ENCODE results near the gene RFC1.
"Not testable (repeated sequence)": the region's sequence is repeated elsewhere in the genome, so short reads cannot be mapped to it uniquely, and the experiment has no call there.

The RFC1 gene

DNA sequence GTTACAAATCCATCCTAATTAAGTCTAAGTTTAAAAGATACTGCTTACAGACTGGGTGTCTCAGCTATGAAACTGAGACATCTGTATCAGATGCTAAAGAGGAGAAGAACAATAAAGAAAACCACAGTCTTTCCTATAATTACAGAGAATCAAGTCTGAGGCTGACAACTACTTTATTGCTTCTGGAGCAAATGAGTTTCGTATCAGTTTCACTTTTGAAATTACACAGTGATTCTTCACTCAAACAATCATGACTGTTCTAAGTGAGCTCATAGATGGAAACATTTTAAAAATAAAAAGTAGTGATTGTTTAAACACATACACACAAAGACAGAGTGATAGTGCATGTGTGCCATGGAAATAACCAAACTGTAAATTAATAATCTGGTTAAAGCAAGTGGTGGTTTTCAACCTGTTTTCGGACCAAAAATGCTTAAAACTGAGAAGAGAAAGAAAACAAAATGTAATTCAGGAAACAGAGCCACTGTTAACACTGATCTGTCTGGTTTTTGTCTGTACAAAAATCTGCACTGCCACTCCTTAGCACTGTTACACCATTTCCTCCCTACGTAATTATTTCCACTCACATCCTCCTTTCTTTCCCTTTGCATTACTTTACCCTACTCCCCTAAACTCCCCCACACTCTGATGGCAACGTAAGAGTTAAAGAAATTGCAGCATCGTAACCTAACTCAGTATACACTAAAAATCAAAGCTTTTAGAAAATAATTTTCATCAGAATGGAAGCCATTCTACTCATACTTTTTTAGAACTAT, 12.5 kb downstream of the RFC1 start:
- DNase-seq: no peak

DNA sequence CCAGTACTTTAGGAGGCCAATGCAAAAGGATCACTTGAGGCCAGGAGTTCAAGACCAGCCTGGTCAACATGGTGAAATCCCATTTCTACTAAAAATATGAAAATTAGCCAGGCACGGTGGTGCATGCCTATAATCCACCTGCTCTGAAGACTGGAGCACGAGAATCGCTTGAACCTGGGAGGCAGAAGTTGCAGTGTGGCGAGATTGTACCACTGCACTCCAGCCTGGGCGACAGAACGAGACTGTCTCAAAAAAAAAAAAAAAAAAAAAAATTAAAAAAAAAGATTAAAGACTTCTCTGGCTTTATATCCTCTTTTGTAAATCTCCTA, 13.0 kb downstream of the RFC1 start:
- not testable (repeated sequence) for DNase-seq

DNA sequence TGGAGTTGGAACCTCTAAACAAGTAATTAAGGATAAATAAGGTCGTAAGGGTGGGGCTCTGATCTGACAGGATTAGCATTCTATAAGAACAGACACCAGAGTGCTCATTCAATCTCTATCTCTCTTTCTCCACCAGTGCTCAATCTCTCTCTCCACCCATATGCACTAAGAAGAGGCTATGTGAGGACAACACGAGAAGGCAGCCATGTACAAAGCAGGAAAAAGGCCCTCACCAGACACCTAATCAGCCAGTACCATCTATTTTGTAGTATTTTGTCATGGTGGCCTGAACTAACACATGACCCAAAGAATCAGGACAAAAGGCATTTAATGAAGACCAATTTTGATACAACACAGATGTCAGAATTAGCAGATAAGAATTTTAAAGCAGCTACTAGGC, 16.8 kb downstream of the RFC1 start:
- no peak for DNase-seq

DNA sequence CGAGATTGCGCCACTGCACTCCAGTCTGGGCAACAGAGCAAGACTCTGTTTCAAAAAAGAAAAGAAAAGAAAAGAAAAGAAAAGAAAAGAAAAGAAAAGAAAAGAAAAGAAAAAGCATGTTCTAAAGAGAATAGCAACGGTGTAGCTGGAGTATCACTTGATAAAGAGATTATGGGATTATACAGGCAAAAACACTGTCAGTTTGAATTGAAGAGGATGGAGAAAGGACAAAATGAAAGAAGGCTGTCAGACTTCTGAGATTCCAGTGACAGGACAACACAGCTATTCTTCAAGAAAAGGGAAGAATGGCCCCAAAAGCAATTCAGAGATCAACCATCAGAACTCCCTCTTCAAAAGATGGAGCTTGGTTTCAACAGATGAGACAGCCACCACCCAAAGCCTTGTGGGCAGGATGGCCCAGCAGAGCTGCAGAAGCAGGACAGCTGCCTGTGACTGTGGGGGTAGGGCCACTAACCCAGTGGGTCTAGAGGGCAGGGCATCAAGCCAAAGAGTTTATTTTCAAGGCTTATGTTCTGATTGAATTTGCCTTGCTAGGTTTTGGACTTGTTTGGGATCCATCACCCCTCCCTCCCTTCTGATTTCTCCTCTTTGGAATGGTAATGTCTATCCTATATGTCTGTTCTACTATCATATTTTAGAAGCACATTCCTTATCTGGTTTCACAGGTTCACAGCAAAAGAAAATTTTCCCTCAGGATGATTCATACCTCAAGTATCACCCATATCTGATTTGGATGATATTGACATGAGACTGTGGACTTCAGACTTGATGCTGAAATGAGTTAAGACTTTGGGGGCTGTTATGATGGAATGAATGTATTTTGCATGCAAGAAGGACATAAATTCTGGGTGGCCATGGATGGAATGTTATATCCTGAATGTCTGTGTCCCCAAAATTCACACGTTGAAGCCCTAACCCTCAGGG, 17.5 kb downstream of the RFC1 start:
- no peak for DNase-seq

DNA sequence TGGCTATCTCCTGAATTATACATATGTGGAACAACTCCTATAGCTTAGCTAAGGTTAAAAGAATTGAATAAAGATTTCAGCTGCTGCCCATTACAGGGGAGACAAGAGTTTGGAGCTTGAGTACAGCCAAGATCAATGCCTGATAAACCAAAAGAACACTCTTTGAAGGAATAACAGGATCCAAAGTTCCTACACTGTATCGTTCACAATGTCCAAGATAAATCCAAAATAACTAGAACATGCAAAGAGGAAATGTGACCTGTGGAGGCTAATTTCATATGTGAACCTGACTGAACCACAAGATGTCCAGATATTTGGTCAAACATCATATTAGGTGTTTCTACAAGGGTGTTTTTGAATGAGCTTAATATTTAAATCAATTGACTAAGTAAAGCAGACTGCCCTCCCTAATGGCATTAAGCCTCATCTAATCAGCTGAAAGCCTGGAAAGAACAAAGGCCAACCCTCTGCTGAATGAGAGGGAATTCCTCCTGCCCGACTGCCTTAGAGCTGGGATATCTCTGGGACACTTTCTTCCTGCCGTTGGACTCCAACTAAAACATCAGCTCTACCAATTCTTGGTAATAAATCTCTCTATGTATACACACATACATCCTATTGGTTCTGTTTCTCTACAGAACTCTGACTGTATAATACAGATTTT, 19.2 kb downstream of the RFC1 start:
- no peak for DNase-seq

DNA sequence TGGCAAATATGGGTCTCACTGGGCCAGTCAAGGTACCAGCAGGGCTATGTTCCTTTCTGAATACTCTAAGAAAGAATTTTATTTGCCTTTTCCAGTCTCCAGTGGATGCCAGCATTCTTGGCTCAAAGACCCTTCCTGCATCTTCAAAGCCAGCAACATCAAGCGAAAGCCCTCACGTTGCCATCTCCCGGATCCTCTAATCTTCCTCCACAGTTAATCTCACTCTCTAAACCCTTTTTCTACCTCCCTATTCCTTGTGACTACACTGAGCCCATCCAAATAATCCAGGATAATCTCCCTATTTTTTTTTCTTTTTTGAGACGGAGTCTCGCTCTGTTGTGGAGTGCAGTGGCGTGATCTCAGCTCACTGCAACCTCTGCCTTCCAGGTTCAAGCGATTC, 23.4 kb downstream of the RFC1 start:
- no peak for DNase-seq

DNA sequence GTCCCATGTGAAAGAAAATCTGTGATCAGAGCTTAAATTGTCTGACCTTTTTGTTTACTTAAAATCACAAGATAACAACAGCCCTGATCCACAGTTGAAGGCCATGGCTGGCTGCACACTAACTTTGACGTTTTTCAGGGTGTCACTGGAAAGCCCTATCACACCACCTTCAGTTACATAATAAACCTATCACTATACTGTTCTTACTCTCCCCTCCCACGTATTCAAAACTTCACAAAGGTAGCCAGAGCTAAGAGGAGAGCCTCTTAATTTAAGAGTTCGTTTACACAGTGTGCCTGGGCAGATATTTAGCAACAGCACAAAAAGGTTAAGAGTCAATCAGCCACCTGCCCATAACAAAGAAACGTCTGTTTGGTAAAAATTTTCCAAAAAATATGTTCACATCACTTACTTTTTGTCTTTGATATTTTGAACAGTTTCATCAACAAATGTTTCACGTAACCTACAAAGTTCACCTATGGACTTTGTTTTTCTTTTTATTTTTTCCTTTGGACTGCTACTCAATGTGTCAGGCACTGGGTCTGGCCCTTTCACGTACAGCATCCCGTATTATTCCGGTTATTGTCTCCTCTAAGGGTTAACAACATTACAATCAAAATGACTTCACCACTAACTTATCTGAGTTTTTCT, 25.0 kb downstream of the RFC1 start:
- DNase-seq: no peak

DNA sequence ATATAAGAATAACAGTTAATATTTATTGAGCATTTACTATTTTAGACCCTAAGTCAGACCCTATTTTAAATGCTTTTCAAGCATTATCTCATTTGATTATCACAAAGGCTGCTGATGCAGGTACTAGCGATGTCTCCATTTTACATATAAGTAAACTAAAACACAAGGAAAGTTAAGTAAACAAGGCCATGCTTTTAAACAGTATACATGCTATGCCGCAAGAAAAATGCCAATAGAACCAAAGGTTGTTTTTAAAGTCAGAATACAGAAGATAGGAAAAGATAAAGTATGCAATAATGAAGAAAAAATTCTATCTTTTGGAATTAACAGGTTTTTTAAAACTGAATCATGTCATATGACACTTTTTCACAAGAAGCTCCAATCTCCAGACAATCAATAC, 26.2 kb downstream of the RFC1 start:
- DNase-seq: no peak

DNA sequence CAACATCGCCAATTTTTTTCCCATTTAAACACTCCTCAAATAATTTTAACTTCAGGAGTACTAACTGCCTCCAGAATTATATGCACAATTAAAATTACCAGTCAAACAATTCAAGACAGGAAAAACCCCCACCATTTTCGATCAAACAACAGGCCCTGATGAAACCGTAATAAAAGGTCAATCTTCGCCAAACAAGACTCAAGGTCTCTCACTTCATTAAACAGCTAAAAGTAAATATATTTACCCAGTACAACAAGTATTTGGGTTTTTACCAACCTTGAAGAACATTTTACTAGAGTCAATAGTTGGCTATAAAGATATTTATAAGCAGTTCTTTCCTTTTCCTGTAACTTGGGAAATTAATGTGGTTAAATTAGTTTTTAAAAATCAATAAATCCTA, 28.3 kb downstream of the RFC1 start:
- no peak for DNase-seq

DNA sequence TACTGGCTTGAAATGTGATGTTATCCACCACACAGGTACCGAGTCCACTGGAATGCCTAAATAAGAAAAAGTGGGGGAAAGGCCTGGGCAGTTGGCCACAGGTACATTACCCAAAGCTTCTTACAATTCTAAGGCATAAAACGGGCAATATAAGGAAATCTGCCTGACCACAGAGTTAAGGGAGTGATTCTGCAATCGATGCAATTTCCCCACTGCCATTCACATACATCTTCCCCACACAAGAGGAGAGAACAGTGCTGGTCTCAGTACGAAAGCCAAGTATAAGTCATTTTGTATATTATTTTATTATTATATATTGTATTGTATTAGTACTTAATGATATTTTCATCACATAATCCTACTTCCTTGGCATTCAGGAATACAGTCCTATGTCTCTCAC, 30.6 kb downstream of the RFC1 start:
- DNase-seq: no peak

DNA sequence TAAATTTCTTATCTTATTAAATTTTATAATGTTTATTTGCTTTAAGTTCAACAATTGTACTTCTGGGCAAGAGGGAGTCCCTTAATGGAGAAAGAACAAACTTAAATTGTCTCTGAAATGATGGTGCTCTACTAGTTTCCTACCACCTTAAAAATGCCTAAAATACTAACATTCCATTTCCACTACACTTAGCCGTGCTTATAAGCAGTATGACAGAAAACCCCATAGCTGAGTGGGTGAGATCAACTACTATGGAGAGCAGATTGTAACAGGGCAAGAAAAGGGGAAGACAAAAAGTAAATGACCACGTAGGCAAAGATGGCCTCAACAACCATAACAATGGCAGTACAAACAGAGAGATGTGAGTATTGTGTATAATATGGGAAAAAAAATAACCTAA, 35.0 kb downstream of the RFC1 start:
- DNase-seq: no peak

DNA sequence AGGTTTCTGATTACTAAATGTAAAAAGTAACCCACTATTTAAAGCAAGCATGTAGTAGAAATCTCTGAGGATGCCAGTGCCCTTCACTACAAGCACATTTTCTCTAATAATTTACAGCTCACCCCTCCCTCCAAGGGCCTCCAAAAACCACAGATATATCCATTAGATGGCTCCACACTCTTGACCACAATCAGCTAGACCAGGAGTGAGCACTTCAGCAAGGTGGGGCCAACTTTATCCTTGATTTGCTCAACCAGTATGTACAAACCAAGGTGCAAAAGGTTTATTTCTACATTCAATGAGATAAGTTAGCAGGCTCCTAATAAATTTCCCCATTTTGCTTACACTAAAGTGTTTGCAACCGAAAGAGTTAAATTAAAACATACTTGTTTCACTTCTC, 35.8 kb downstream of the RFC1 start:
- no peak for DNase-seq

DNA sequence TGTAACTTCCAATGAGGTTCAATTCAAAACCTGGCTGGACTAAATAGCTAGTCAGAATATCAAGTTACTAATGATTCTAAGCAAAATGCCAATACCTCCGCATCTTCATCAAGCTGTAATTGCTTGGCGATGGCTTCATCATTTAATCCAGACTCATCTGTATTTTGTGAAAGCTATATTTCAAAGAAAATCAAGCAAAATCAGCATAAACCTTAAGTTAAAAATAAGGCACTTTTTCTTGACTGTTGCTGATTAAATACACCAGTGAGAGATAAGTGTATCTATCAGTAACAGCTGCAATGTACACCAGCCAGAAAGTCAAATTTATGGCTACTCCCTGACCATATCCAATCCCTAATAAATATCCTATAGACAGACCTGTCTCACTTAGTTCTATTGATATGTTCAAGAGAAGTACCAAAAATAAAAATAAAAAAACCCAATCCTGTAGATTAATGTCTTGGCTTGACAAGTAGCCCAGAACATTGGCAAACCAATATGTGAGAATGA, 39.6 kb downstream of the RFC1 start:
- DNase-seq: no peak

DNA sequence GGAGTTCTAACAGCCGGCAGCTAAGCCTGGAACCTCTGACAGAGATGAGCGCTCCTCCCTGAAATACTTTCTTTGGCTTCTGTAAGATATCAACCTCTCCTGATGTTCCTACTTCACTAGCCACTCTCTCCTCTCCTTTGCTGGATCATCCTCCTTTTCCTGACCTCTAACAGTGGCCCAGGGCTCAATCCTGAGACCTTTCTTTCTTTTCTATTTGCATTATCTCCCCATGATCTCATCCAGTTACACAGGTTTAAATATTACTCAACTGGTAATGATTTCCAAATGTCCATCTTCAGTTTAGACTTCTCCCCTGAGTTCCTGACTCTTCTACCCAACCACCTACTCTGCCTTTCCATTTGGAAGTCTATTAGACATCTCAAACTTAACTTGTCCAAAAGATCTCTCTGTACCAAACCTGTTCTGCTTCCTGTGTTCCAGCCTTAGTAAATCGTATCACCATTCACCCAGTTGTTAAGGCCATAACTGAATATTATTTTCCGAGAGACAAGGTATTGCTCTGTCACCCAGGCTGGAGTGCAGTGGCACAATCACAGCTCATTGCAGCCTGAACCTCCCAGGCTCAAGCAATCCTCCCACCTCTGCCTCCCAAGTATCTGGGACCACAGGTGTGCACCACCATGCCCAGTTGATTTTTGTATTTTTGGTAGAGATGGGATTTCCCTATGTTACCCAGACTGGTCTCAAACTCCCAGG, 41.1 kb downstream of the RFC1 start:
- no peak for DNase-seq

DNA sequence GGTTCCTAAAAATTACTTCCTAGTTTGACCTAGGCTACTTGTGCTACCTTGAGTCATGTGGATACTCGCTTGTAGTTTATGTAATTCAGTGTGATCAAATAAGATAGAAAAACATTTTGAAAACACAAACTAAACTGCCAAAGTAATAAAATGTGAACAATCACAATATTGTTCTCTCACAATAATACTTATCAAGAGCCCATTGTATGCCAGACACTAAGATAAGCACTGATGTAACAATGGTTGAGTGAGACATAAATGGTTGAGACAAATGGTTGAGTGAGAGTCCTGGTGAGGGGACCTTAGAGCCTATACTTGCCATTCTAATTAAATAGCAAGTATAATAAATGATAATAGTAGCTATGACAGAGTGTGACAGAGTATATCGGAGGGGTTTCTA, 41.7 kb downstream of the RFC1 start:
- DNase-seq: no peak

DNA sequence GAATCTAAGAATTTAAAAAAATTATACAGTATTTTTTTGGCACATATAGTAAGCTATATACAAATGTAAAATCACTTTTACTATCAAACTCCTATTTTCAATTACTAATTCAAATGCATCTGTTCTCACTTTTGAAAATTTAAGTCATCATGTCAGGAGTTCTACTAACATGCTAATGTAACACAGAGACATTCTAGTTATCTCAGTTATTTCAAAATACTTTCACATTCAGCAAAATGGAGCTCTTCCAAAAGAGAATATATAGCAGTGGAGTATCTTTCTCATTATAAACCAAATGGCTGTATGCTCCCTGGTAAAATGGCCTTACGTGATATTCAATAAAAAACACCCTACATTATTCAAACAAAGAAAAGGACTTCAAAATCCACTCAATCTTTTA, 42.3 kb downstream of the RFC1 start:
- DNase-seq: no peak

DNA sequence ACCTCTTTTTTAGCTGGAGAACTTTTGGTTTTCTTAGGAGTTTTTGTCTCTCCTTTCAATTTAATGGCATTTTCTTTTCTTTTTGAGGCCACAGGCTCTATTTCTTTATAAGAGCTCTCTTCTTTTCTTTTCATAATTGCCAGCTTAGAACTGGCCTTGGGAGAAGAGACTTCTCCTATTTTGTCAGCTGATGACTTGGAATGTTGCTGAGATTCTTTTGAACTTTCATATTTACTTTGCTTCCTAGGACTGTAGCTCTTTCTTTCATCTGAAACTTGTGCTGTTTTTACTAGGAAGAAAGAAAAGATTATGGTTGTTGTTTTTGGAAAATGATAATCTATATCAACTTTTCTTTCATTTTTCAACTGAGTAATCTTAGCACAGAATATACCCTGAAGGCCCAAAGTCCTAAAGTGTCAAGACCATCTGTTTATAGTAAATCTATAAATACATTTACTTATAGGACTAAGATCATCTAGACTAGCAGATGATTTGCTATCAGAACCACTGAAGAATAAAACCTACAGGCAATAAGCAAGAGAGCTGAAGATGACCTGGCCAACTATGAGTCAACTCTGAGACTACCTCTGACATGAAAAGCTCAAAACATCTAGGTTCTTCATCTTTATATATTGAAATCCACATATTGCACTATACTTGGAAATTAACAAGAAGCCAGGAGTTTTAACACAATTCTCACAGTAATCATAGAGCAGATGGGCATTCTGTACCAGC, 45.6 kb downstream of the RFC1 start:
- DNase-seq: no peak

DNA sequence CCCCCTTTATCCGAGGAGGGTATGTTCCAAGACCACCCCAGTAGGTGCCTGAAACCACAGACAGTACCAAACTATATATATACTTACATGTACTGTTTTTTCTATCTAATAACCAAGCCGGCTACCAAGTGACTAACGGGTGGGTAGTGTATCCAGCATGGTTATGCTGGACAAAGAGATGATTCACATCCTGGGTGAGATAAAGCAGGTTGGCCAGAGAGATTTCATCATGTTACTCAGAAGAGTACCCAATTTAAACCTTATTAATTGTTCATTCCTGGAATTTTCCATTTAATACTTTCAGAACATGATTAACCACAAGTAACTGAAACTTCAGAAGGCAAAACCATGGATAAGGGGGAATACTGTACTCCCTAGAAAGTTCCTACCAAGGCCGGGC, 46.5 kb downstream of the RFC1 start:
- DNase-seq: no peak

DNA sequence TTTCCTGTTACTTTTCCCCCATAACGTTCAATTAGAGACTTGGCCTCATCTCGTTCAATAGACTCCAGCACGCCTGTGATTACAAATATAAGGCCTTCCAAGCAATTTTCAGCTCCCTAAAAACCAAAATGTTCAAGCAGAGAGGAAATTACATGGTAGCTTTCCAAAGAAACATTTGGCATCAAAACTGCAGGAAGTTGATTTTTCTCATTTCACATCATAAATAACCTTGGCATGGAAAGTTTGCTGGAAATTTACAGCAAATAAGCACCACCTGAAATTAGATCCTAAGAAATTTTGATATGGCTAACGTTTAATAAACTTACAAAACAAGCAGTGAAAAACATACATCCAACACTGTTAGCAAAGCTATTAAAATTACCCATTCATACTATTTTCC, 53.3 kb downstream of the RFC1 start:
- DNase-seq: peak; percentile 17

DNA sequence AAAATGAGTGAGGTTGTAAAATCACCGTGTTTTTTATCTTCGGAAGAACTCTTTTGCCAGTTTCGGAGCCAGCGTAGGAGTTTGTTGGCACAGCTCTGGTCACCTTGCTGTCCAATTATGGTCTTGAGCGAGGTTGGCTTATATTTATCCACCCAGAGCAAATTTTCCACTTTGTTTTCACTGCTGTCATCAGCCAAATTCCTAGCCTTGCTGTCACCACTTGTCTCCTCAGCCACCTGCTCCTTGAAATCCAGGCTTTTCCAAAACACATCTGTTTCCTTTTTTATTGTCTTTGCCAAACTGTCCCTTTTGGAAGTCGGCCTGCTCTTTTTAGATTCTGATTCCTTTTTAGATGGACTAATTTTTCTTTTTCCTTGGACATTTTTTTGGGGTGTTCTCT, 57.6 kb downstream of the RFC1 start:
- no peak for DNase-seq

DNA sequence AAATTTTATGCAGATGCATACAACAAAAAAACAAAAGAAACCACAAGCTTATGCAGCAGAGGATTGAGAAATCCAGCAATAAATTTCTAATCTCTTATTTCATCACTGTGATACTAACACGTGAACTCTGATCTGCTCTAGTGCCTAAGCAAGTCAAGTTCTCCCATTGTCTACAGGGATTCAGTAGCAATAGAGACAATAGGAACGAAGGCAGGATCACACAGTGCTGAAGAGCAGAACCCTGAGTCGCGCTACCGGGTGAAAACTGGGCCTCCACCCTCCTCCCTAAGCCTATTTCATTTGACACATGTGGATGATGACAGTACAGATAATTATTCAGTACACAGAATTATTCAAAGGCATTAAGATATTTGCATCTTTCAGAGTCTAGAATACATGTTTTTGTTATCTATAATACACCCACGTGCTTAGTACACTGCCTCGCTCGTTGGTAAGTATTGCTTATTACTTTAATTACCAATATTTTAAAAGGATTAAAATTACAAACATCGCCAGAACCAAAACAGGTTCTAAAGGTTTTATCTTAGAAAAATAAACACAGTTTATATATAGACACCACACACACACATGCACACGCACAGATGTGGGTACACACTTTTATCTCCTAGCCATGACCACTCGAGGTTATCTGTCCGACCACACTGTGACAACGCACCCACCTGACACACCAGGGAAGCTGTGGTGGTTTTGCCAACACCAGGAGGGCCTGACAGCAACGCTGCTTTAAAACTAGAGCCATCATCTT, 60.1 kb downstream of the RFC1 start:
- no peak for DNase-seq

Data from COR-L47 (cell line).